IMR-90 (cell line): ENCODE data around the gene SORL1. TPM values are rescaled to one million over a fixed set of nuclear protein-coding genes. Genes with fewer than 3 reads are reported as not detected.

ENCODE experiments used
- ATAC-seq: fragments of 200-7000 bp; cut with Tn5 transposase; 2 replicates; pipeline ENCODE4 v1.9.1; 2020; ENCODE audit warnings: low read depth, mild to moderate bottlenecking, moderate library complexity
- BruUV-seq: library from RNA; stranded (reverse); fragments of 400-500 nt; replicated peaks from 2 replicates; lab custom pipeline; 2021; lab: Mats Ljungman, UMichigan
- CTCF ChIA-PET: fragments of 300-600 bp; formaldehyde crosslinking; extraction: SDS; loops from one replicate; lab custom pipeline; 2021; ENCODE audit warnings: antibody characterized with exemption; lab: Yijun Ruan, JAX
- POLR2A ChIA-PET: fragments of 300-600 bp; sonication (Branson Sonifier 250); formaldehyde crosslinking; loops from one replicate; lab custom pipeline; 2022; ENCODE audit warnings: antibody characterized with exemption; ENCODE audit not compliant: unreplicated experiment; lab: Charles Lee
- DNase-seq: peaks from one replicate; pipeline ENCODE4 v3.0.0; 2013
- H2AFZ ChIP-seq: replicated peaks from 2 replicates; pipeline ENCODE3; 2013; ENCODE audit warnings: low read length, mild to moderate bottlenecking; ENCODE audit not compliant: poor library complexity
- H2AK5ac ChIP-seq: 2 replicates; pipeline ENCODE4 v1.6.1; 2013; ENCODE audit warnings: low read depth, low read length, inconsistent platforms
- H2AK9ac ChIP-seq: replicated peaks from 2 replicates; pipeline ENCODE3; 2013; ENCODE audit warnings: mild to moderate bottlenecking, low read depth, low read length, moderate library complexity; ENCODE audit not compliant: poor library complexity
- H2BK120ac ChIP-seq: 2 replicates; pipeline ENCODE4 v1.6.1; 2013; ENCODE audit warnings: low read depth, low read length, inconsistent platforms
- H2BK15ac ChIP-seq: 3 replicates; pipeline ENCODE4 v1.6.1; 2013; ENCODE audit warnings: low read depth, low read length, inconsistent platforms
- H2BK20ac ChIP-seq: 2 replicates; pipeline ENCODE4 v1.6.1; 2013; ENCODE audit warnings: low read depth, mild to moderate bottlenecking, inconsistent platforms, low read length, moderate library complexity
- H2BK5ac ChIP-seq: 2 replicates; pipeline ENCODE4 v1.6.1; 2013; ENCODE audit warnings: mild to moderate bottlenecking, low read depth, low read length, inconsistent platforms; ENCODE audit not compliant: poor library complexity, severe bottlenecking
- H3K14ac ChIP-seq: replicated peaks from 2 replicates; pipeline ENCODE4 v1.6.1; 2013; ENCODE audit warnings: low read depth, low read length, inconsistent platforms
- H3K18ac ChIP-seq: 2 replicates; pipeline ENCODE4 v1.6.1; 2013; ENCODE audit warnings: low read depth, low read length, control low read depth
- H3K23ac ChIP-seq: 2 replicates; pipeline ENCODE4 v1.6.1; 2013; ENCODE audit warnings: low read depth, low read length, inconsistent platforms
- H3K27ac ChIP-seq: 2 replicates; pipeline ENCODE4 v1.5.1; 2013; ENCODE audit warnings: mild to moderate bottlenecking, control low read depth, low read length; ENCODE audit not compliant: insufficient read depth
- H3K27me3 ChIP-seq: 2 replicates; pipeline ENCODE4 v1.6.1; 2013; ENCODE audit warnings: low read length; ENCODE audit not compliant: control insufficient read depth, insufficient read depth
- H3K36me3 ChIP-seq: 2 replicates; pipeline ENCODE4 v1.6.1; 2013; ENCODE audit warnings: low read length, mixed read lengths; ENCODE audit not compliant: control insufficient read depth, insufficient read depth
- H3K4ac ChIP-seq: 2 replicates; pipeline ENCODE4 v1.6.1; 2013; ENCODE audit warnings: low read depth, low read length, inconsistent platforms
- H3K4me1 ChIP-seq: 2 replicates; pipeline ENCODE4 v1.6.1; 2013; ENCODE audit warnings: low read length, mixed read lengths; ENCODE audit not compliant: control insufficient read depth, insufficient read depth
- H3K4me2 ChIP-seq: 2 replicates; pipeline ENCODE4 v1.6.1; 2013; ENCODE audit warnings: low read depth, mild to moderate bottlenecking, control low read depth, low read length, moderate library complexity
- H3K4me3 ChIP-seq: 2 replicates; pipeline ENCODE4 v1.5.1; 2013; ENCODE audit warnings: low read depth, mild to moderate bottlenecking, control low read depth, low read length, moderate library complexity; ENCODE audit not compliant: insufficient read depth
- H3K56ac ChIP-seq: 2 replicates; pipeline ENCODE4 v1.6.1; 2013; ENCODE audit warnings: low read length, inconsistent platforms; ENCODE audit not compliant: insufficient read depth; ENCODE audit errors: extremely low read depth
- H3K79me1 ChIP-seq, 2 experiments: 2 replicates each; pipeline ENCODE4 v1.6.1; 2013; ENCODE audit warnings: low read length in 2 of 2, inconsistent platforms in 1 of 2, low read depth in 1 of 2
- H3K9ac ChIP-seq: 2 replicates; pipeline ENCODE4 v1.6.1; 2013; ENCODE audit warnings: low read depth, low read length, control low read depth
- H3K9me1 ChIP-seq: 2 replicates; pipeline ENCODE4 v1.6.1; 2013; ENCODE audit warnings: low read length, inconsistent platforms; ENCODE audit not compliant: insufficient read depth
- H3K9me3 ChIP-seq: 2 replicates; pipeline ENCODE4 v1.6.1; 2013; ENCODE audit warnings: low read length; ENCODE audit not compliant: control insufficient read depth, insufficient read depth
- H4K20me1 ChIP-seq: 2 replicates; pipeline ENCODE4 v1.6.1; 2013; ENCODE audit warnings: low read length, inconsistent platforms; ENCODE audit not compliant: insufficient read depth
- H4K5ac ChIP-seq: 2 replicates; pipeline ENCODE4 v1.6.1; 2013; ENCODE audit warnings: mild to moderate bottlenecking, low read depth, low read length, control low read depth
- H4K8ac ChIP-seq, 2 experiments: 2 replicates each; pipeline ENCODE4 v1.6.1; 2013; ENCODE audit warnings: low read depth in 2 of 2, low read length in 2 of 2, control low read depth in 1 of 2, inconsistent platforms in 1 of 2
- H4K91ac ChIP-seq: 2 replicates; pipeline ENCODE4 v1.6.1; 2013; ENCODE audit warnings: low read depth, low read length, inconsistent platforms; ENCODE audit not compliant: insufficient read depth
- BHLHE40 ChIP-seq: fragments of 150-350 bp; IDR thresholded peaks from 2 replicates; pipeline ENCODE4 v1.6.1; 2016; ENCODE audit warnings: mild to moderate bottlenecking, low read depth, low read length
- CEBPB ChIP-seq: IDR thresholded peaks from 2 replicates; pipeline ENCODE4 v1.6.1; 2012; ENCODE audit warnings: low read depth, low read length, improper control_type of control experiment
- CHD1 ChIP-seq: IDR thresholded peaks from 2 replicates; pipeline ENCODE4 v1.6.1; 2012; ENCODE audit warnings: low read depth, low read length, improper control_type of control experiment
- CTCF ChIP-seq: conservative IDR thresholded peaks from 2 replicates; pipeline ENCODE4 v1.5.1; 2012; ENCODE audit warnings: mild to moderate bottlenecking, low read depth, low read length, improper control_type of control experiment
- ELK1 ChIP-seq: fragments of 150-350 bp; IDR thresholded peaks from 2 replicates; pipeline ENCODE4 v1.6.1; 2016; ENCODE audit warnings: low read depth, mild to moderate bottlenecking, low read length, moderate library complexity, borderline replicate concordance
- FOS ChIP-seq: fragments of 150-350 bp; IDR thresholded peaks from 2 replicates; pipeline ENCODE4 v1.6.1; 2016; ENCODE audit warnings: low read depth, low read length
- MAFK ChIP-seq: IDR thresholded peaks from 2 replicates; pipeline ENCODE4 v1.6.1; 2012; ENCODE audit warnings: low read depth, low read length, improper control_type of control experiment
- MAZ ChIP-seq: IDR thresholded peaks from 2 replicates; pipeline ENCODE4 v1.6.1; 2012; ENCODE audit warnings: low read depth, mild to moderate bottlenecking, low read length, improper control_type of control experiment, moderate library complexity, borderline replicate concordance
- MXI1 ChIP-seq: IDR thresholded peaks from 2 replicates; pipeline ENCODE4 v1.6.1; 2012; ENCODE audit warnings: low read depth, mild to moderate bottlenecking, low read length, moderate library complexity, borderline replicate concordance
- NFE2L2 ChIP-seq: fragments of 150-350 bp; IDR thresholded peaks from 2 replicates; pipeline ENCODE4 v1.6.1; 2016; ENCODE audit warnings: low read depth, mild to moderate bottlenecking, low read length
- POLR2A ChIP-seq: IDR thresholded peaks from 2 replicates; pipeline ENCODE4 v1.6.1; 2012; ENCODE audit warnings: mild to moderate bottlenecking, low read depth, low read length
- RAD21 ChIP-seq: IDR thresholded peaks from 2 replicates; pipeline ENCODE4 v1.6.1; 2012; ENCODE audit warnings: low read length, improper control_type of control experiment
- RCOR1 ChIP-seq: IDR thresholded peaks from 2 replicates; pipeline ENCODE4 v1.6.1; 2012; ENCODE audit warnings: mild to moderate bottlenecking, low read length, improper control_type of control experiment; ENCODE audit not compliant: insufficient replicate concordance
- RFX5 ChIP-seq: IDR thresholded peaks from 2 replicates; pipeline ENCODE4 v1.8.0; 2012; ENCODE audit warnings: low read depth, mild to moderate bottlenecking, low read length, moderate library complexity
- SMC3 ChIP-seq: fragments of 150-350 bp; IDR thresholded peaks from 2 replicates; pipeline ENCODE4 v1.6.1; 2016; ENCODE audit warnings: low read depth, mild to moderate bottlenecking, antibody characterized with exemption, low read length, moderate library complexity
- USF2 ChIP-seq: fragments of 150-350 bp; IDR thresholded peaks from 2 replicates; pipeline ENCODE4 v1.6.1; 2017; ENCODE audit warnings: mild to moderate bottlenecking, antibody characterized with exemption, low read length, low read depth
- WGBS, 2 experiments: methylation state at CpG; one replicate each; pipeline versions ENCODE4 v1.1.5 to v1.1.7; 2013; ENCODE audit warnings: missing lambda C conversion rate in 2 of 2; ENCODE audit not compliant: insufficient read length in 1 of 2; ENCODE audit errors: extremely low coverage in 2 of 2; 5-methylcytosine and 5-hydroxymethylcytosine counted together
- dilution Hi-C: fragments of 300-500 bp; cut with HindIII; formaldehyde crosslinking; loops from one replicate; pipeline ENCODE4 v1.14.3; 2018; ENCODE audit warnings: low sequenced_read_pairs; ENCODE audit not compliant: unreplicated experiment
- in situ Hi-C: fragments of 300-500 bp; cut with MboI; formaldehyde crosslinking; loops from 3 replicates; pipeline ENCODE4 v1.14.3; 2019; ENCODE audit warnings: low sequenced_read_pairs, inconsistent platforms, mixed read lengths
- intact Hi-C: fragments of 100-400 bp; cut with micrococcal nuclease; formaldehyde crosslinking; loops from 2 replicates; pipeline ENCODE4 v1.10.0; 2022
- polyA plus RNA-seq, 3 experiments: library from polyadenylated mRNA; depleted of rRNA; stranded (reverse); fragments of >200 nt; gene quantifications; 2 replicates each; pipeline ENCODE4 v1.2.3, GENCODE V29; 2012; ENCODE audit warnings: low replicate concordance in 1 of 3
- total RNA-seq: library from RNA; depleted of rRNA; stranded (reverse); fragments of >200 nt; gene quantifications from 2 replicates; pipeline ENCODE4 v1.2.3, GENCODE V29; 2012

SORL1 gene
- total and polyA plus RNA-seq, 2 of the 4 experiments (the other 2 are of a cell fraction): 1.0 to 2.0 TPM

- no peaks in the 10 kb centered on the region for H3K27me3 ChIP-seq
- H2AK5ac ChIP-seq: no peak overlapping the region
- no peak overlapping the region for H3K9ac ChIP-seq
- H2BK120ac ChIP-seq: no peak overlapping the region
- no peak overlapping the region for H3K4me3 ChIP-seq
- no peak overlapping the region for H4K91ac ChIP-seq
- no peak for DNase-seq
- in situ Hi-C loops (no loop called here), intact Hi-C loops (no loop called here), dilution Hi-C loops (no loop called here)
- H4K20me1 ChIP-seq: no peaks in the 10 kb centered on the region
- TF ChIP-seq ELK1: no peak
- no peak for TF ChIP-seq MAFK
- TF ChIP-seq CEBPB: no peak
- TF ChIP-seq CHD1: no peak
- no peak for TF ChIP-seq MAZ
- no peak for TF ChIP-seq CTCF
- TF ChIP-seq RCOR1: no peak
- no peak for TF ChIP-seq POLR2A
- TF ChIP-seq SMC3: no peak
- no peak for TF ChIP-seq BHLHE40
- no peak for TF ChIP-seq MXI1
- no peak for TF ChIP-seq RAD21
- TF ChIP-seq USF2: no peak
- TF ChIP-seq NFE2L2: no peak
- TF ChIP-seq FOS: no peak
- TF ChIP-seq RFX5: no peak
- no peaks in the 10 kb centered on the region for H3K9me3 ChIP-seq
- BruUV-seq: no TSS peak
- no peak for ATAC-seq
- no peak overlapping the region for H2BK15ac ChIP-seq
- H3K4me1 ChIP-seq: peaks cover 2% of the 10 kb centered on the region; the same call in 1 of the 2 replicates
- no peak overlapping the region for H3K18ac ChIP-seq
- no peak overlapping the region for H3K23ac ChIP-seq
- H3K4me2 ChIP-seq: no peak overlapping the region
- no peaks in the 10 kb centered on the region for H3K36me3 ChIP-seq
- no peak overlapping the region for H2BK20ac ChIP-seq
- no peak overlapping the region for H3K27ac ChIP-seq
- no peak overlapping the region for H3K56ac ChIP-seq
- no peaks in the 10 kb centered on the region for H3K79me1 ChIP-seq
- no peaks in the 10 kb centered on the region; the same call in 1 of the 2 replicates for H3K9me1 ChIP-seq
- no peak overlapping the region for H3K4ac ChIP-seq
- H2BK5ac ChIP-seq: no peak overlapping the region
- POLR2A ChIA-PET: no interaction called here
- no peak overlapping the region for H2AFZ ChIP-seq
- no peak overlapping the region for H3K14ac ChIP-seq
- H2AK9ac ChIP-seq: no peak overlapping the region
- no peak overlapping the region for H4K8ac ChIP-seq
- CTCF ChIA-PET: no interaction called here
- H4K5ac ChIP-seq: no peak overlapping the region
- no CpG with 5 or more reads among the region's 2 CpGs for whole genome bisulfite sequencing, 2 experiments
Observed at GRCh38 chr11:121586750-121587149, 134.6 kb downstream of the SORL1 start.
